K562 (cell line): ENCODE data around the gene PRICKLE3.
"Not testable (repeated sequence)": the region's sequence is repeated elsewhere in the genome, so short reads cannot be mapped to it uniquely, and the experiment has no call there.

ENCODE experiments used
- ARNT ChIP-seq, 2 experiments: fragments of 450-650 bp; IDR thresholded peaks; 2 replicates each; pipeline ENCODE4 v1.6.1; 2016; ENCODE audit warnings: mild to moderate bottlenecking in 1 of 2
- CTCF ChIP-seq, 3 experiments: IDR thresholded peaks in 2 of 3; conservative IDR thresholded peaks in 1 of 3; 2 replicates each; pipeline ENCODE4 v1.5.1; 2011 to 2012; ENCODE audit warnings: low read length in 3 of 3, mild to moderate bottlenecking in 3 of 3, control low read depth in 2 of 3, improper control_type of control experiment in 1 of 3, inconsistent platforms in 1 of 3, low read depth in 1 of 3, mixed read lengths in 1 of 3, moderate library complexity in 1 of 3; ENCODE audit not compliant: insufficient read depth in 2 of 3
- EP300 ChIP-seq: IDR thresholded peaks from 2 replicates; pipeline ENCODE4 v1.6.1; 2012; ENCODE audit warnings: low read length, improper control_type of control experiment
- KLF13 ChIP-seq: fragments of 450-650 bp; IDR thresholded peaks from 2 replicates; pipeline ENCODE4 v1.6.1; 2016; ENCODE audit warnings: missing genetic modification characterization, low read depth, mild to moderate bottlenecking, missing compliant biosample characterization, moderate library complexity, borderline replicate concordance
- PURB ChIP-seq: sonication (generic); formaldehyde crosslinking; IDR thresholded peaks from 2 replicates; pipeline ENCODE4 v1.9.0; 2021; ENCODE audit warnings: low read depth, mild to moderate bottlenecking, missing genetic modification reagents
- REST ChIP-seq, 2 experiments: fragments of 450-650 bp; formaldehyde crosslinking in 1 of 2; IDR thresholded peaks; 2 replicates each; pipeline versions ENCODE4 v1.4.0 to v1.6.1; 2014 to 2020; ENCODE audit warnings: mild to moderate bottlenecking in 2 of 2, borderline replicate concordance in 1 of 2, low read depth in 1 of 2
- TF ChIP-seq, protein P1 (sequence below): sonication (generic); formaldehyde crosslinking; IDR thresholded peaks from 2 replicates; pipeline ENCODE4 v1.8.1; 2022; ENCODE audit warnings: missing genetic modification reagents

DNA sequence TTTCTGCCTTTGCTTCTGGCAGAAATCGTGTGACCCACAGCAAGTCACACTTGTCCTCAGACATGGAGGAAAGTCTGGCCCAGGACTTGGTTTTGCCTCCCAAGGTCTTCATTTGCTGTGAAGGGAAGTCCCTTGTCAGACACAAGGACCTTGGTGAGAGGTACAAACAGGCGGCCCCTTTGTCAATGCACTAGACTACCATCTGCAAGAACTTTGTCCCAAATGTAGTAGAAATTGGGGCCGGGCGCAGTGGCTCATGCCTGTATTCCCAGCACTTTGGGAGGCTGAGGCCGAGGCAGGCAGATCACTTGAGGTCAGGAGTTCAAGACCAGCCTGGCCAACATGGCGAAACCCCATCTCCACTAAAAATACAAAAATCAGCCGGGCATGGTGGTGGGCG, 12.6 kb downstream of the PRICKLE3 start:
- not testable (repeated sequence) for TF ChIP-seq REST (IDR thresholded peaks at IDR 0.05; ENCODE audit: borderline replicate concordance); REST (CRISPR knock-in tag; IDR thresholded peaks at IDR 0.05; ENCODE audit: low read depth); EP300; PURB (CRISPR knock-in tag); CTCF (IDR thresholded peaks at IDR 0.05 in 2 of 3, conservative IDR thresholded peaks at IDR 0.05 in 1 of 3; ENCODE audit: insufficient read depth in 2 of 3, low read depth in 1 of 3, low read length in 3 of 3); KLF13 (tag); ARNT (IDR thresholded peaks at IDR 0.05)
- TF ChIP-seq, protein P1, sequence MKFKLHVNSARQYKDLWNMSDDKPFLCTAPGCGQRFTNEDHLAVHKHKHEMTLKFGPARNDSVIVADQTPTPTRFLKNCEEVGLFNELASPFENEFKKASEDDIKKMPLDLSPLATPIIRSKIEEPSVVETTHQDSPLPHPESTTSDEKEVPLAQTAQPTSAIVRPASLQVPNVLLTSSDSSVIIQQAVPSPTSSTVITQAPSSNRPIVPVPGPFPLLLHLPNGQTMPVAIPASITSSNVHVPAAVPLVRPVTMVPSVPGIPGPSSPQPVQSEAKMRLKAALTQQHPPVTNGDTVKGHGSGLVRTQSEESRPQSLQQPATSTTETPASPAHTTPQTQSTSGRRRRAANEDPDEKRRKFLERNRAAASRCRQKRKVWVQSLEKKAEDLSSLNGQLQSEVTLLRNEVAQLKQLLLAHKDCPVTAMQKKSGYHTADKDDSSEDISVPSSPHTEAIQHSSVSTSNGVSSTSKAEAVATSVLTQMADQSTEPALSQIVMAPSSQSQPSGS (CRISPR knock-in tag): not testable (repeated sequence)
